DMS153 treated with DMSO at 0.1 percent for 48 hours (cell line): Measurements from ENCODE around the gene RTCB.

ENCODE experiments used
- DNase-seq: peaks from one replicate; lab custom pipeline; 2025; ENCODE audit not compliant: unreplicated experiment; lab: John Stamatoyannopoulos, UW

Gene RTCB

DNA sequence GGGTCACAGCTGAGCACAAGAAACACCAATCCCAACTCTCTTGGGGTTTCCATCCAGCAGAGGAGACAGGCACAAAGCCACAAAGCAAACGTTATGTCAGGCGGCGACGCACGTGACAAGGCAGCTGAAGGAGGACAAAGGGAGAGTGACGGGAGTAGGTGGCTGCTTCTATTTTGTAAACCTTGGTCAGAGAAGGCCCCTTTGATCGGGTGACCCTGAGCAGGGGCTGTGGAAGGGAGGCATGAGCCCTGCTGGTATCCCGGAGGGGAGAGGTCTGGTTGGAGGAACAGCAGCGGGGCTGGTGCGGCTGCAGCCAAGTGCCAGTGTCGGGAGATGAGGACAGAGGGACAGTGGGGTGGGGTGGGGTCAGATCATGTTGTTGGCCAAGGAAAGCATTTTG is 71.6 kb downstream of the RTCB start:
- DNase-seq, result no peak

DNA sequence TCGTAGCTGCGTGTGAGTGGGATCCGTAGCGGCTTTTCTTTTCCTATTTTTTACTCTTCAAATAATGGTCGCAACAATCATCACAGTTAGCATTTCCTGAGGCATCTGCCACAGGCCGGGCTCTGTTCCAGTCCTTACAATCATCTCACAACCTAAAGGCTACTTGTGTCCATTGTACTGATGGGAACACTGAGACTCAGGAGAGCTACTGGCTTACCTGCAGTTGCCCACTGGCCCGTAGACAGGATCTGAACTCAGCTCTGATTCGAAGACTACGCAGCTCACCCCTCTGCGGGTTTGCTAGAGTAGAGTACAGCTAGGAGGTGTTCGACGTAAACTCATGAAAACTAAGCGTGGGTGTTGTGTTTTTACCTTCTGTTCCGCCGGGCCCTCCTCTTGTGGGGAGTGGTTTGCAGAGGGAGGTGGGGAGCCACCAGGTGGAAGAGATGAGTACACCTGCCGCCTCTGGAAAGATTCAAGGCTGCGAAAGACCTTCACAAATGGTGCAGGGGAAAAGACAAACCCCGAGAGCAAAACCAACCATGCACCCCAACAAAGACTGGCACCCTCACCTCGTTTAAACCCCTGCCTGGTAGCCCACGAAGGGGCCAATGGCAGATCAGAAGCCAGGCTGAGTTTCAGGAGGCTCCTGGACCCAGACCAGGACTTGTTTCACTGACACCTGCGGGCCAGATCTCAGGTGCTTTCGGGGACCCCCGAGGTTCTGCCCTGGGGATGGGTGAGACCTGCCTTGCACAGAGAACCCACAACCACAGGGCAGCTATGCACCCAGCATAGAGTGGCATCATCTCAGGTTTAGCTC is 72.6 kb downstream of the RTCB start:
- DNase-seq, result no peak

DNA sequence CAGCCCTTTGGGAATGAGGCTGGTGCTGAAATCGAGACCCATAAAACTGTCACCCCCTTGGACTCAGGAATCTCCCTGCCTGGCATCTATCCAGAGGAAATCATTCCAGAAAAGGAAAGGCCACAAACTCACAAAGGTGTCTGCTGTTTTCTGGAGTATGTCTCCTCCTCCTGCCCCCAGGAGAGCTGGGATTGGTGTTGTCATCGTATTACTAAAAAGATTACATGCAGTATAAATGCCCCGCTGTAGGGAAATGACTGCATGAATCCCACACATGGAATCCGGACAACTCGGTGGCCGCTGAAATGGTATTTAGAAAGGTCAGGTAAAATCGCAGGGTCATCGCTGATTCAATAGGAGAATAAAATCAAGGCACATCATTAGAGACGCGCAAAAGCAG is 73.3 kb downstream of the RTCB start:
- no peak for DNase-seq
